ENCODE measurements around the gene TCP10L. TPM values are rescaled to one million over a fixed set of nuclear protein-coding genes. Genes with fewer than 3 reads are reported as not detected.

Gene TCP10L
- total and polyA plus RNA-seq, 2 of the 8 experiments (the other 6 are each of a cell fraction or from before 2014, with no cell fraction given), result 0.45 to 0.99 TPM

- FAIRE-seq, result no peak
- CTCF ChIA-PET (ENCODE audit: partially characterized antibody), result interaction anchor here (0.7 to 1.6 kb wide), 3 partner anchors 13 to 135 kb away, joined by 3 to 5 read pairs (median 4); no protein-coding TSS in a partner anchor
- no peak for TF ChIP-seq CBX8 (IDR thresholded peaks at IDR 0.05; ENCODE audit: borderline replicate concordance, low read depth, low read length)
- TF ChIP-seq SAP30 (IDR thresholded peaks at IDR 0.05; ENCODE audit: insufficient read depth, insufficient replicate concordance, low read length), result no peak
- no peak for TF ChIP-seq SIN3A (conservative IDR thresholded peaks at IDR 0.05 in 1 of 2, IDR thresholded peaks at IDR 0.05 in 1 of 2; ENCODE audit: low read depth in 1 of 2, low read length in 2 of 2)
- TF ChIP-seq BRCA1 (IDR thresholded peaks at IDR 0.05; ENCODE audit: low read depth, low read length), result no peak
- no peak for TF ChIP-seq TBP (IDR thresholded peaks at IDR 0.05; ENCODE audit: low read depth, low read length)
- TF ChIP-seq KDM4A (IDR thresholded peaks at IDR 0.05; ENCODE audit: low read depth, low read length, severe bottlenecking), result no peak
- TF ChIP-seq FOSL1 (IDR thresholded peaks at IDR 0.05; ENCODE audit: insufficient read depth, low read depth, low read length), result no peak
Observed at GRCh38 chr21:32538147-32538792, 47.1 kb downstream of the TCP10L start.

More at GRCh38 chr21:32538147-32538792, 47.1 kb downstream of the TCP10L start:
- H3K79me1 ChIP-seq (ENCODE audit: low read depth, low read length), result peaks cover 1% of the 10 kb centered on the region; the same call in 1 of the 2 replicates
- no peaks in the 10 kb centered on the region for H3K9me3 ChIP-seq (ENCODE audit: insufficient read depth in 2 of 2, low read depth in 1 of 2, low read length in 1 of 2)
- no peak overlapping the region; the same call in 1 of the 2 replicates for H4K8ac ChIP-seq (ENCODE audit: extremely low read depth, insufficient read depth, low read length)
- no peak for DNase-seq (ENCODE audit: low read depth in 1 of 2, low spot score in 2 of 2)
- no peak overlapping the region for H3K18ac ChIP-seq (ENCODE audit: extremely low read depth, low read length)
- no peak overlapping the region for H2BK12ac ChIP-seq (ENCODE audit: low read depth, low read length)
- H3K27ac ChIP-seq (ENCODE audit: low read depth, low read length), result no peak overlapping the region
- H3K14ac ChIP-seq (ENCODE audit: insufficient read length), result no peak overlapping the region
- no peak overlapping the region for H3K9ac ChIP-seq (replicated peaks in 1 of 4; ENCODE audit: extremely low read depth in 1 of 4, low read depth in 3 of 4, low read length in 3 of 4)
- no peaks in the 10 kb centered on the region for H3K79me2 ChIP-seq (ENCODE audit: control insufficient read depth in 1 of 2, insufficient read depth in 2 of 2, low read length in 2 of 2)
- H3K4me3 ChIP-seq (ENCODE audit: extremely low read depth in 1 of 4, insufficient read depth in 2 of 4, low read depth in 3 of 4, low read length in 4 of 4), result no peak overlapping the region
- no peak overlapping the region for H2BK15ac ChIP-seq (ENCODE audit: low read length)
- no peak overlapping the region for H3K4ac ChIP-seq (replicated peaks; ENCODE audit: insufficient read length, low read depth, low read length)
- WGBS, 2 experiments (ENCODE audit: extremely low coverage in 1 of 2, insufficient coverage in 1 of 2, insufficient read length in 1 of 2, insufficient replicate concordance in 2 of 2, low coverage in 1 of 2, low lambda C conversion rate in 2 of 2, missing lambda C conversion rate in 1 of 2), result 67% methylated on average over 11 of the region's 11 CpGs; no CpG with 5 or more reads in 1 of the 2 experiments
- no peak overlapping the region for H3K23ac ChIP-seq (ENCODE audit: insufficient read length)
- peaks cover 0 to 2% of the 10 kb centered on the region in 2 experiments for H4K20me1 ChIP-seq (replicated peaks in 1 of 2; ENCODE audit: control insufficient read depth in 1 of 2, insufficient read depth in 2 of 2, low read length in 2 of 2)
- no peaks in the 10 kb centered on the region for H3K23me2 ChIP-seq (ENCODE audit: low read depth, low read length)
- POLR2A ChIA-PET (ENCODE audit: partially characterized antibody), result interaction anchor here (1.1 kb wide), 1 partner anchor 23 kb away, joined by 3 read pairs; no protein-coding TSS in a partner anchor
- no peak overlapping the region for H4K5ac ChIP-seq (ENCODE audit: insufficient read length, low read depth, low read length)
- peaks cover 0 to under 1% (median 0%) of the 10 kb centered on the region in 4 experiments; a peak in 1 of 8 replicates for H3K36me3 ChIP-seq (ENCODE audit: control insufficient read depth in 2 of 4, insufficient read depth in 4 of 4, low read length in 3 of 4)
- no peak overlapping the region for H2AK5ac ChIP-seq (ENCODE audit: low read depth, low read length)
- H2BK120ac ChIP-seq (replicated peaks; ENCODE audit: low read depth, low read length), result no peak overlapping the region
- no peak overlapping the region for H3K56ac ChIP-seq (replicated peaks; ENCODE audit: insufficient read length, low read depth, low read length)
- no peak overlapping the region for H3K4me2 ChIP-seq (ENCODE audit: insufficient read depth in 1 of 2, low read depth in 2 of 2, low read length in 2 of 2)
- peaks cover 0 to 2% (median under 1%) of the 10 kb centered on the region in 4 experiments; a peak in 1 of 7 replicates for H3K4me1 ChIP-seq (replicated peaks in 1 of 4; ENCODE audit: control insufficient read depth in 3 of 4, insufficient read depth in 4 of 4, low read length in 3 of 4)
- H4K91ac ChIP-seq (replicated peaks; ENCODE audit: insufficient read length, low read length), result no peak overlapping the region
- H2BK5ac ChIP-seq (ENCODE audit: low read depth, low read length), result no peak overlapping the region
- H2AFZ ChIP-seq (ENCODE audit: low read length), result no peak overlapping the region
- H2BK20ac ChIP-seq (ENCODE audit: low read length), result no peak overlapping the region
- no peaks in the 10 kb centered on the region for H3K27me3 ChIP-seq (replicated peaks in 1 of 4; ENCODE audit: control insufficient read depth in 3 of 4, extremely low read depth in 1 of 4, insufficient read depth in 3 of 4, low read length in 3 of 4)

Measured in H1 (cell line).